ENCODE measurements around the gene GTF2F1. TPM values are rescaled to one million over a fixed set of nuclear protein-coding genes. Genes with fewer than 3 reads are reported as not detected.
"Not testable (repeated sequence)": the region's sequence is repeated elsewhere in the genome, so short reads cannot be mapped to it uniquely, and the experiment has no call there.

Gene GTF2F1
- total RNA-seq, 2 experiments from 2014 or later = 53.5 to 63.0 TPM

DNA sequence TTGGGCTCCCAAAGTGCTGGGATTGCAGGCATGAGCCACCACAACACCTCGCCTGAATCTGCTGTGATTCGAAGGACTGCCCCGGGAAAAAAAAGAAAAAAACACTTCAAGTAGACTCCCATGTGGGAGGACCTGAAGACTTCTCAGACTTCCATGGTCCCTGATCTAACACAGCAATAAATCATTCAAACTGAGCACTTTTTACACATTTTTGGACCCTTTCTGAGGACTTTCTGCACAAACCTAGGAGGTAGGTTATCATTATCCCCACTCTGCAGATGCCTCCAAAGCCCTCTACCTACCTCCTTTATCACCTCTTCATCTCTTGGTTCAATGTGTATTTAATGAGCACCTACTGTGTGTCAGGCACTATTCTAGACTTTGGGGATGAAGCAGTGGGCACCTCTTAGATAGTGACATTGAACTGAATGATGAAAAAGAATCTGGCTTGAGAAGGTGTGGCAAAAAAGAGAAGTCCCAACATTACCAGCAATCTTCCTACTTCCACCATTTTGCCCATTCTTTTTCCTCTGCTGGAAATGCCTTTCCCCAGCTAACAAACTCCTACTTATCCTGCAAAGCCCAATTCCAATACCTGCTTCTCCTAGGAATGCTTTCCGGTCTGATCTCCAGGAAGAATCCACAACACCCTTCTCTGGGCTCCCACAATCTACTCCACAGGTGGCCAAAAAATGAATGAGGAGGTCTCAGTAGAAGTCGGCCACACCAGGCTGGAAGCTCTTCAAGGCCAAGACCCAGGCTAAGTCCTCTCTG is 33.2 kb downstream of the GTF2F1 start:
- no peaks in the 10 kb centered on the region for H3K27me3 Mint-ChIP-seq (ENCODE audit: low read depth)
- intact Hi-C loops (cut with micrococcal nuclease) = loop anchor here (2.0 to 5.0 kb wide), 3 partner anchors 123 to 569 kb away; partner anchors contain the start of genes DENND1C, DUS3L and RANBP3
- CTCF ChIA-PET = interaction anchor here (0.6 to 1.7 kb wide), 2 partner anchors 7 to 880 kb away, joined by 3 to 7 read pairs; no protein-coding TSS in a partner anchor
- no peak overlapping the region for H3K4me3 Mint-ChIP-seq
- H3K36me3 Mint-ChIP-seq (ENCODE audit: low read depth) = peaks cover 14% of the 10 kb centered on the region
- H3K9me3 Mint-ChIP-seq = no peaks in the 10 kb centered on the region
- peaks cover 14% of the 10 kb centered on the region for H3K4me1 Mint-ChIP-seq (ENCODE audit: low read depth)
- no peak overlapping the region for H3K27ac Mint-ChIP-seq
- no peak for DNase-seq

DNA sequence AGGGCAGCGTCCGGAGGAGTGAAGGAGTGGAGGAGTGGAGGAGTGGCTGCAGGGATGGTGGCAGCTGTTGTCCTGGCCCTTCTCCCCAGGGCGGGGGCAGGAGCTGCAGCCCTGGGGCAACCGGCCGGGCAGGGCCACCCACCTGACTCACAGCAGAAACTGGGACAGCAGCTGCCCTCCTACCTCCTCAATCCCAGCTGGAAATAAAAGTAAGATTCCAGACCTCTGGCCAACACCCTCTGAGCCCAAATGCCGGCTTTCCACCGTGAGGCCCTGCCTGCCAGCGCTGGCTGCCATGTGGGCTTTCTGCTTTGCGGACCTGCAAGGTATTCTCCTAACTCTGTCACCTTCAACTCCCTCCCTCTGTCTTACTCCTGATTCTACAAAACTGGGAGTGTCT is 35.0 kb downstream of the GTF2F1 start:
- H3K9me3 Mint-ChIP-seq = no peaks in the 10 kb centered on the region
- intact Hi-C loops (cut with micrococcal nuclease) = no loop called here
- no peak overlapping the region for H3K4me3 Mint-ChIP-seq
- no peaks in the 10 kb centered on the region for H3K27me3 Mint-ChIP-seq (ENCODE audit: low read depth)
- peaks cover 7% of the 10 kb centered on the region for H3K36me3 Mint-ChIP-seq (ENCODE audit: low read depth)
- no peak overlapping the region for H3K27ac Mint-ChIP-seq
- peaks cover 5% of the 10 kb centered on the region for H3K4me1 Mint-ChIP-seq (ENCODE audit: low read depth)
- no peak for DNase-seq
- CTCF ChIA-PET = interaction anchor here (0.7 kb wide), 1 partner anchor 57 kb away, joined by 4 read pairs; no protein-coding TSS in a partner anchor

DNA sequence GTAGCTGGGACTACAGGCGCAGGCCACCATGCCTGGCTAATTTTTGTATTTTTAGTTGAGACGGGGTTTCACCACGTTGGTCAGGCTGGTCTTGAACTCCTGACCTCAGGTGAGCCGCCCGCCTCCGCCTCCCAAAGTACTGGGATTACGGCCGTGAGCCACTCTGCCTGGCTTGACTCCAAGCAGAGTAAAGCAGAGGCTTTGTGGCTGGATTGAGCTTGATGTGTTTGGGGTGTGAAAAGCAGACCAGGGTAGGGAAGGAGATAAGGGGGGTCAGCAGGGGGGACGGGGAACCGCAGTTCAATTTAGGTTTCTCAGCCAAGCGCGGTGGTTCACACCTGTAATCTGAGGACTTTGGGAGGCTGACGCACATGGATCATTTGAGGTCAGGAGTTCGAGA is 35.8 kb downstream of the GTF2F1 start:
- Mint-ChIP-seq H3K9me3 (no peaks in the 10 kb centered on the region), H3K27ac (no peak overlapping the region), H3K36me3 (ENCODE audit: low read depth) (peaks cover under 1% of the 10 kb centered on the region), H3K27me3 (ENCODE audit: low read depth) (no peaks in the 10 kb centered on the region), H3K4me1 (ENCODE audit: low read depth) (no peaks in the 10 kb centered on the region), H3K4me3 (no peak overlapping the region)
- DNase-seq = no peak
- CTCF ChIA-PET = interaction anchor here (0.6 kb wide), 2 partner anchors 31 to 72 kb away, joined by 4 read pairs; no protein-coding TSS in a partner anchor
- intact Hi-C loops (cut with micrococcal nuclease) = no loop called here

DNA sequence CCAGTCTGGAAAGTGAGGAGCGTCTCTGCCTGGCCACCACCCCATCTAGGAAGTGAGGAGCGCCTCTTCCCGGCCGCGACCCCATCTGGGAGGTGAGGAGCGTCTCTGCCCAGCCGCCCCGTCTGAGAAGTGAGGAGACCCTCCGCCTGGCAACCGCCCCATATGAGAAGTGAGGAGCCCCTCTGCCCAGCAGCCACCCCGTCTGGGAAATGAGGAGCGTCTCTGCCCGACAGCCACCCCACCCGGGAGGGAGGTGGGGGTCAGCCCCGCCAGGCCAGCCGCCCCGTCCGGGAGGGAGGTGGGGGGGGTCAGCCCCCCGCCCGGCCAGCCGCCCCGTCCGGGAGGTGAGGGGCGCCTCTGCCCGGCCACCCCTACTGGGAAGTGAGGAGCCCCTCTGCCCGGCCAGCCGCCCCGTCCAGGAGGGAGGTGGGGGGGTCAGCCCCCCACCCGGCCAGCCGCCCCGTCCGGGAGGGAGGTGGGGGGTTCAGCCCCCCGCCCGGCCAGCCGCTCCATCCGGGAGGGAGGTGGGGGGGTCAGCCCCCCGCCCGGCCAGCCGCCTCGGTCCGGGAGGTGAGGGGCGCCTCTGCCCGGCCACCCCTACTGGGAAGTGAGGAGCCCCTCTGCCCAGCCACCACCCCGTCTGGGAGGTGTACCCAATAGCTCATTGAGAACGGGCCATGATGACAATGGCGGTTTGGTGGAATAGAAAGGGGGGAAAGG is 37.5 kb downstream of the GTF2F1 start:
- intact Hi-C loops (cut with micrococcal nuclease); H3K27me3 Mint-ChIP-seq (ENCODE audit: low read depth); H3K9me3 Mint-ChIP-seq; DNase-seq; H3K4me1 Mint-ChIP-seq (ENCODE audit: low read depth); H3K4me3 Mint-ChIP-seq; CTCF ChIA-PET; H3K27ac Mint-ChIP-seq; H3K36me3 Mint-ChIP-seq (ENCODE audit: low read depth): not testable (repeated sequence)

DNA sequence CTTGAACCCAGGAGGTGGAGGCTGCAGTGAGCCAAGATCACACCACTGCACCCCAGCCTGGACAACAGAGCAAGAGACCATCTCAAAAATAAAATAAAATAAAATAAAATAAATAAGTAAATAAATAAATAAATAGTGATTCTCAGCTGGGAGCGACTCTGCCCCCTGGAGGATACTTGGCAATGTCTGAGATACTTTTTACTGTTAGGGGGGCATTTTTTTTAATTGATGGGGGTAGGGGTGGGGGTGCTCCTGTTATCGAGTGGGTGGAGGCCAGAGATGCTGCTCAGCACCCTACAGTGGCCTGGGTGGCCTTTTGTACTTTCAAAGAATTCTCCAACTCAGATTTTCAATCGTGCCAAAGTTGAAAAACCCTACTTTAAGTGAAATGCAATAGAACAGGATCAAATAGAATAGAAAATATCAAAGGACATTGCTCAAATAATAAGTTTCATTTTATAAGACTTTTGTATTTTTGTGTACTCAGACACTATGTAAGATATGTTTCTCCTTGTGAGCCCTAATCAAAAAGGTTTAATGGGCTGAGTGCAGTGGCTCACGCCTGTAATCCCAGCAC is 38.8 kb downstream of the GTF2F1 start:
- intact Hi-C loops (cut with micrococcal nuclease) = no loop called here
- Mint-ChIP-seq H3K36me3 (ENCODE audit: low read depth) (no peaks in the 10 kb centered on the region), H3K4me1 (ENCODE audit: low read depth) (no peaks in the 10 kb centered on the region), H3K27ac (no peak overlapping the region), H3K4me3 (no peak overlapping the region), H3K27me3 (ENCODE audit: low read depth) (no peaks in the 10 kb centered on the region), H3K9me3 (no peaks in the 10 kb centered on the region)
- no peak for DNase-seq
- CTCF ChIA-PET = no interaction called here

DNA sequence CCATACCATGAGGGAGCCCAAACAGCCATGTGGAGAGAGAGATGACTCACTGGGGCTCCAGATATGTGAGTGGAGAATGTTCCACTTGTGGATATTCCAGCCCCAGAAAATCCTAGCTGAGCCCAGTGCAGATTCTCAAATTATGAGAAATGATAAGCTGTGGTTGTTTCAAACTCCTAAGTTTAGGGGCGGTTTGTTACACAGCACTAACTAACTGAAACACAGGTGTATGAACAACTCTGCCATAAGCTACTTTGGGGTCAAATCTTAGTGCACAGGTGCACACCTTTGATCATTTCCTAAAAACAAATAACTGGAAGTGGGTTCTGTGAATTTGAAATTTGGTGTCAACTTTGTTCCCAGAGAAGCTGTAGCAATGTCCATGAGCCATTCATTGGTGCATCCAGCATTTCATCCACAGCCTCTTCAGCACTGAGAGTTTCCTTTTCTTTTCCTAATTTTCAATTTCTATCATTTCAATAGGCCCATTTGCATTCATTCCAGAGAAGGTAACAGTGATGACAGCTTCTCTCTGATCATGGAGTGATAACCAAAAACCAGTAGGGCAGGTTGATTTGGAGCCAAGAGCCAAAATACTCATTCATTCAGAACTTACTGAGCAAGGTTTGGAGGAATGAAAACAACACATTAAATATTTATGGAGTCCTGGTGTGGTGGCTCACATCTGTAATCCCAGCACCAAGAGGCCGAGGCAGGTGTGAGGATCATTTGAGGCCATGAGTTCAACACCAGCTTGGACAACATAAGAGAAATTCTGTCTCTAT is 40.4 kb downstream of the GTF2F1 start:
- no peak overlapping the region for H3K4me3 Mint-ChIP-seq
- no peaks in the 10 kb centered on the region for H3K36me3 Mint-ChIP-seq (ENCODE audit: low read depth)
- intact Hi-C loops (cut with micrococcal nuclease) = no loop called here
- H3K9me3 Mint-ChIP-seq = no peaks in the 10 kb centered on the region
- no peak for DNase-seq
- H3K4me1 Mint-ChIP-seq (ENCODE audit: low read depth) = no peaks in the 10 kb centered on the region
- H3K27ac Mint-ChIP-seq = no peak overlapping the region
- no peaks in the 10 kb centered on the region for H3K27me3 Mint-ChIP-seq (ENCODE audit: low read depth)
- CTCF ChIA-PET = interaction anchor here (0.6 to 1.0 kb wide), 2 partner anchors 8 to 186 kb away, joined by 7 read pairs; partner anchors contain the start of gene CLPP

DNA sequence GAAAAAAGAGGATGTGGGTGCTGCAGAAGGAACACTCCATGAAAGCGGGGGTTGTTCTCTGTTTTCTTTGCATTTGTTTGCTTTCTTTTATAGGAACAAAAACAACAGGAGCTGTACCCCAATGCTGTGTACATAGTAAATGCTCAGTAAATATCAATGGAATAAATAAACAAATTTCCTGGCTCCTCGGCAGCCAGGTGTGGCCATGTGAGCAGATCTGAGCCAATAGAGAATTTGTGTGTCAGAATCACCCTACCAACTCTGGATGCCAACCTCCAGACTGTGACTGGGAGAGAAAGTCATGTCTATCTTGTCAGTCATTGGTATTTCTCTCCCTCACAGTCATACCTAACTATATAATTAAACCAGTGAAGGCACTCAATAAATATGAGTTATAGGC is 42.3 kb downstream of the GTF2F1 start:
- H3K27ac Mint-ChIP-seq = no peak overlapping the region
- no peak overlapping the region for H3K4me3 Mint-ChIP-seq
- no peaks in the 10 kb centered on the region for H3K9me3 Mint-ChIP-seq
- H3K4me1 Mint-ChIP-seq (ENCODE audit: low read depth) = no peaks in the 10 kb centered on the region
- no peaks in the 10 kb centered on the region for H3K27me3 Mint-ChIP-seq (ENCODE audit: low read depth)
- CTCF ChIA-PET = interaction anchor here (1.0 kb wide), 1 partner anchor 165 kb away, joined by 3 read pairs; no protein-coding TSS in a partner anchor
- DNase-seq = no peak
- intact Hi-C loops (cut with micrococcal nuclease) = no loop called here
- no peaks in the 10 kb centered on the region for H3K36me3 Mint-ChIP-seq (ENCODE audit: low read depth)

DNA sequence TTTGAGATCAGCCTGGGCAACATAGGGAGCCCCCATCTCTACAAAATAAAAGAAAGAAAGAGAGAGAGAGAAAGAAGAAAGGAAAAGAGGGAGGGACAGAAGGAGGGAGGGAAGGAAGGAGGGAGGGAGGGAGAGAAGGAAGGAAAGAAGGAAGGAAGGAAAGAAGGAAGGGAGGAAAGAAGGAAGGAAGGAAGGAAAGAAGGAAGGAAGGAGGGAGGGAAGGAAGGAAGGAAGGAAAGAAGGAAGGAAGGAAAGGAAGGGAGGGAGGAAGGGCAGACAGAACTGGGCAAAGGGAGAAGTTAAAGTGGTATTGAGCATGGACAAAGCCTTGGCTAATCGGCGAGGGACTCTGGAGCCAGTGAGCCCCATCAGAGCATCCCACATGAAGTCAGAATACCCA is 43.7 kb downstream of the GTF2F1 start:
- H3K9me3 Mint-ChIP-seq; CTCF ChIA-PET; H3K4me3 Mint-ChIP-seq; H3K4me1 Mint-ChIP-seq (ENCODE audit: low read depth); intact Hi-C loops (cut with micrococcal nuclease); H3K27ac Mint-ChIP-seq; DNase-seq; H3K27me3 Mint-ChIP-seq (ENCODE audit: low read depth); H3K36me3 Mint-ChIP-seq (ENCODE audit: low read depth): not testable (repeated sequence)

DNA sequence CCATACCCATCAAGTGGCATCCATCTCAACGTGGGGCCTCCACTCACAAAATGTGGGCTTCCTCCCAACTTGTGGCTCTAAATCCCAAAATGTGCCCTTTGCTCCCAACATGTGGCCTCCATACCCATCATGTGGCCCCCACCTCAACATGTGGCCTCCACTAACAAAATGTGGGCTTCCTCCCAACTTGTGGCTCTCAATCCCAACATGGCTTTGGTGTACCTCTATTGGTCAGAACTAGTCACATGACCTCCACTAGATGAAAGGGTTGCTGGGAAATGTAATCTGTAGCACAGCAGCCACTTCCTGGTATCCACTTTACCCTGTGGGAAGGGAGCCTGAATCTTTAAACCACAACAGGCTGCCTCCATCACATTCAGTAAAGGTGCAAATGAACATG is 49.5 kb downstream of the GTF2F1 start:
- H3K27ac Mint-ChIP-seq = no peak overlapping the region
- H3K9me3 Mint-ChIP-seq = no peaks in the 10 kb centered on the region
- CTCF ChIA-PET = no interaction called here
- H3K27me3 Mint-ChIP-seq (ENCODE audit: low read depth) = no peaks in the 10 kb centered on the region
- H3K4me1 Mint-ChIP-seq (ENCODE audit: low read depth) = peaks cover 6% of the 10 kb centered on the region
- no peak overlapping the region for H3K4me3 Mint-ChIP-seq
- intact Hi-C loops (cut with micrococcal nuclease) = no loop called here
- H3K36me3 Mint-ChIP-seq (ENCODE audit: low read depth) = peaks cover 2% of the 10 kb centered on the region
- no peak for DNase-seq

DNA sequence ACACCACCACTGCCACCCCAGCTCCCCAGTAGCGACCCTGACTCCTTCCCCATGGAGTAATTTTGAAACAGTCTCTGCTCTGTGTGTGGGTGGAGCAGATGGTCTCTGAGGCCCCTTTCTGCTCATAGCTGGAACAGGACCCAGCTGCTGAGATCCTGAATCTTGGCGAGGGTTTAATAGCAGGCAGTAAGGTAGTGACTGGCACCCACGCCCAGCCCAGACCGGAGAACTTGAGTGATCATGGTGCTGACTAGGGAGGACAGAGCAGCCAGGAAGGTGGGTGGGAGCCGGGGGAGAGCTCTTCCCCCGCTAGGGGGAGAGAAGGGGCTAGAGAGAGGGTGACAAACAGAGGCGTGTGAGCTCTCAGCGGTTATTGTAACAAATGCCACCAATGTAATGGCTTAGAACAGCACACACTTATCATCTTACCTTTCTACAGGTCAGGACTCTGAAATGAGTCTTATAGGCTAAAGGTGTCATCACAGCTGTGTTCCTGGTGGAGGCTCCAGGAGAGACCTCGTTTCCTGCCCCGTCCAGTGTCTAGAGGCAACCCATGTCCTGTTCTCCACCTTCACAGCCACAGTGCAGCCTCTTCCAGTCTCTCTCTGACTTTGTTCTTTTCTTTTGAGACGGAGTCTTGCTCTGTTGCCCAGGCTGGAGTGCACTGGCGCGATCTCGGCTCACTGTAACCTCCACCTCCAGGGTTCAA is 52.3 kb downstream of the GTF2F1 start:
- Mint-ChIP-seq H3K36me3 (ENCODE audit: low read depth) (peaks cover 2% of the 10 kb centered on the region), H3K27ac (no peak overlapping the region)
- CTCF ChIA-PET = interaction anchor here (1.0 kb wide), 1 partner anchor 123 kb away, joined by 3 read pairs; no protein-coding TSS in a partner anchor

DNA sequence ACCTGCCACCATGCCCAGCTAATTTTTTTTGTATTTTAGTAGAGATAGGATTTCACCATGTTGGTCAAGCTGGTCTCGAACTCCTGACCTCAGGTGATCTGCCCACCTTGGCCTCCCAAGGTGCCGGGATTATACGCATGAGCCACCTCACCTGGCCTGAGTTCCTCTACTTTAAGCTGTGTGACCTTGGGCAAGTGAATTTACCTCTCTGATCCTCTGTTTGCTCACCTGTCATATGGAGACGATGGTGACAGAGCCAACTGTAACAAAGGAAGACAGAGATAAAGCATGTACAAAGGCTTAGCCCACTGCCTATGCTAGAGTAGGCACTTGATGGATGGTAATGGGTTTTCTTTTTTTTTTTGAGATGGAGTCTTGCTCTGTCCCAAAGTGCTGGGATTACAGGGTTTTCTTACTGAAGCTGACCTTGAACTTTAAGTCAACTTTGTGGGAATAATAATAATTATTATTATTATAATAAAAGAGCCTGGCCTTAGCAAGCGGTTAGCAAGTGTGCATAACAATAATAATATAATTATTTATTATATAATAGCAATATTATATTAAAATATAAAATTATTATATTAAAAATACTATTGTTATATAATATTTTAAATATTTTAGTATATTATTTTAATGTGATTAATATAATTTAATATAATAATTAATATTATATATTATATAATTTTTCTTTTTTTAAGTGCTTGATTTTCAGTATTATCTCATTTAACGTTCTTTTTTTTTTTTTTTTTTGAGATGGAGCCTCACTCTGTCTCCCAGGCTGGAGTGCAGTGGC is 58.3 kb downstream of the GTF2F1 start:
- no peak overlapping the region for H3K4me3 Mint-ChIP-seq
- H3K27ac Mint-ChIP-seq = no peak overlapping the region
- no peaks in the 10 kb centered on the region for H3K9me3 Mint-ChIP-seq
- intact Hi-C loops (cut with micrococcal nuclease) = no loop called here
- DNase-seq = no peak
- H3K36me3 Mint-ChIP-seq (ENCODE audit: low read depth) = no peaks in the 10 kb centered on the region
- CTCF ChIA-PET = interaction anchor here (1.0 kb wide), 1 partner anchor 168 kb away, joined by 3 read pairs; no protein-coding TSS in a partner anchor
- H3K4me1 Mint-ChIP-seq (ENCODE audit: low read depth) = no peaks in the 10 kb centered on the region
- H3K27me3 Mint-ChIP-seq (ENCODE audit: low read depth) = no peaks in the 10 kb centered on the region

More for the DNA sequence above, 52.3 kb downstream of the GTF2F1 start:
- no peak for DNase-seq
- Mint-ChIP-seq H3K4me1 (ENCODE audit: low read depth) (peaks cover 6% of the 10 kb centered on the region), H3K9me3 (no peaks in the 10 kb centered on the region), H3K4me3 (no peak overlapping the region), H3K27me3 (ENCODE audit: low read depth) (no peaks in the 10 kb centered on the region)
- intact Hi-C loops (cut with micrococcal nuclease) = no loop called here

Measured in activated naive CD4-positive, alpha-beta T cell treated with anti-CD3 and anti-CD28 coated beads for 36 hours (primary cell).